ENCODE data around the gene RTN4RL1.

RTN4RL1 gene

GRCh38 chr17:2057760-2058585 is 32.8 kb upstream of the RTN4RL1 start:
- Histone ChIP-seq H2AFZ (no peak overlapping the region), H3K4me3 (ENCODE audit: low read depth, low read length) (no peak overlapping the region), H3K4me2 (ENCODE audit: low read length) (no peak overlapping the region), H3K9ac (no peak overlapping the region), H3K4me1 (peaks cover 7% of the 10 kb centered on the region), H3K27me3 (ENCODE audit: control insufficient read depth, insufficient read depth, low read length) (no peaks in the 10 kb centered on the region), H3K9me3 (ENCODE audit: control insufficient read depth, low read length) (no peaks in the 10 kb centered on the region), H3K36me3 (ENCODE audit: control insufficient read depth, insufficient read depth, low read length) (no peaks in the 10 kb centered on the region), H3K27ac (no peak overlapping the region), H3K79me2 (no peaks in the 10 kb centered on the region)
- TF ChIP-seq CTCF (IDR thresholded peaks at IDR 0.05), result no peak

- no peak for TF ChIP-seq CTCF (IDR thresholded peaks at IDR 0.05)
- Histone ChIP-seq H3K4me1 (peaks cover 7% of the 10 kb centered on the region), H3K9ac (no peak overlapping the region)
Observed at GRCh38 chr17:2057175-2057759, 32.1 kb upstream of the RTN4RL1 start.

GRCh38 chr17:2056206-2057174 is 31.4 kb upstream of the RTN4RL1 start:
- no peak for TF ChIP-seq CTCF (IDR thresholded peaks at IDR 0.05)
- Histone ChIP-seq H3K4me1 (peaks cover 7% of the 10 kb centered on the region), H3K27me3 (ENCODE audit: control insufficient read depth, insufficient read depth, low read length) (no peaks in the 10 kb centered on the region)

More at GRCh38 chr17:2057175-2057759, 32.1 kb upstream of the RTN4RL1 start:
- H3K9me3 ChIP-seq (ENCODE audit: control insufficient read depth, low read length), result no peaks in the 10 kb centered on the region
- no peak overlapping the region for H2AFZ ChIP-seq
- no peaks in the 10 kb centered on the region for H3K36me3 ChIP-seq (ENCODE audit: control insufficient read depth, insufficient read depth, low read length)
- H3K4me2 ChIP-seq (ENCODE audit: low read length), result no peak overlapping the region
- H3K27me3 ChIP-seq (ENCODE audit: control insufficient read depth, insufficient read depth, low read length), result no peaks in the 10 kb centered on the region
- no peaks in the 10 kb centered on the region for H3K79me2 ChIP-seq
- H3K4me3 ChIP-seq (ENCODE audit: low read depth, low read length), result no peak overlapping the region
- H3K27ac ChIP-seq, result no peak overlapping the region

GRCh38 chr17:2055292-2056205 is 30.4 kb upstream of the RTN4RL1 start:
- Histone ChIP-seq H3K79me2 (no peaks in the 10 kb centered on the region), H3K36me3 (ENCODE audit: control insufficient read depth, insufficient read depth, low read length) (no peaks in the 10 kb centered on the region), H3K4me2 (ENCODE audit: low read length) (peak overlapping the region; percentile 34), H3K9me3 (ENCODE audit: control insufficient read depth, low read length) (no peaks in the 10 kb centered on the region), H3K27me3 (ENCODE audit: control insufficient read depth, insufficient read depth, low read length) (no peaks in the 10 kb centered on the region), H3K27ac (peak overlapping the region; percentile 63), H2AFZ (peak overlapping the region; percentile 76), H3K4me3 (ENCODE audit: low read depth, low read length) (peak overlapping the region; percentile 35), H3K9ac (no peak overlapping the region), H3K4me1 (peaks cover 10% of the 10 kb centered on the region)
- no peak for TF ChIP-seq CTCF (IDR thresholded peaks at IDR 0.05)

More at GRCh38 chr17:2056206-2057174, 31.4 kb upstream of the RTN4RL1 start:
- no peaks in the 10 kb centered on the region for H3K9me3 ChIP-seq (ENCODE audit: control insufficient read depth, low read length)
- H3K36me3 ChIP-seq (ENCODE audit: control insufficient read depth, insufficient read depth, low read length), result no peaks in the 10 kb centered on the region
- H3K79me2 ChIP-seq, result no peaks in the 10 kb centered on the region
- no peak overlapping the region for H3K4me3 ChIP-seq (ENCODE audit: low read depth, low read length)
- no peak overlapping the region for H2AFZ ChIP-seq
- no peak overlapping the region for H3K27ac ChIP-seq
- H3K4me2 ChIP-seq (ENCODE audit: low read length), result peak overlapping the region; percentile 13
- H3K9ac ChIP-seq, result no peak overlapping the region
